ENCODE results near the gene RBMS3.

The RBMS3 gene

GRCh38 chr3:29887451-29887850 is 606.6 kb downstream of the RBMS3 start:
- DNase-seq (ENCODE audit: low read depth in 2 of 2): no peak

GRCh38 chr3:29889215-29889614 is 608.3 kb downstream of the RBMS3 start:
- no peak for DNase-seq (ENCODE audit: low read depth in 2 of 2)

- no peak for DNase-seq (ENCODE audit: low read depth in 2 of 2)
These were observed 609.9 kb downstream of the RBMS3 start for GRCh38 chr3:29890801-29891200.

GRCh38 chr3:29892976-29893554 is 612.2 kb downstream of the RBMS3 start:
- no peak for DNase-seq (ENCODE audit: low read depth in 2 of 2)

- DNase-seq (ENCODE audit: low read depth in 2 of 2): no peak
These were observed 616.0 kb downstream of the RBMS3 start for GRCh38 chr3:29896856-29897255.

- DNase-seq (ENCODE audit: low read depth in 2 of 2): no peak
These were observed 617.5 kb downstream of the RBMS3 start for GRCh38 chr3:29898171-29898965.

- no peak for DNase-seq (ENCODE audit: low read depth in 2 of 2)
These were observed 618.1 kb downstream of the RBMS3 start for GRCh38 chr3:29899021-29899420.

GRCh38 chr3:29901097-29901496 is 620.2 kb downstream of the RBMS3 start:
- no peak for DNase-seq (ENCODE audit: low read depth in 2 of 2)

- no peak for DNase-seq (ENCODE audit: low read depth in 2 of 2)
These were observed 622.7 kb downstream of the RBMS3 start for GRCh38 chr3:29903600-29903999.

GRCh38 chr3:29906906-29907305 is 626.0 kb downstream of the RBMS3 start:
- no peak for DNase-seq (ENCODE audit: low read depth in 2 of 2)

- DNase-seq (ENCODE audit: low read depth in 2 of 2): no peak
These were observed 631.9 kb downstream of the RBMS3 start for GRCh38 chr3:29912600-29913288.

- DNase-seq (ENCODE audit: low read depth in 2 of 2): no peak
These were observed 634.1 kb downstream of the RBMS3 start for GRCh38 chr3:29914861-29915524.

GRCh38 chr3:29919571-29919970 is 638.7 kb downstream of the RBMS3 start:
- no peak for DNase-seq (ENCODE audit: low read depth in 2 of 2)

GRCh38 chr3:29922992-29923746 is 642.3 kb downstream of the RBMS3 start:
- DNase-seq (ENCODE audit: low read depth in 2 of 2): no peak

- DNase-seq (ENCODE audit: low read depth in 2 of 2): no peak
These were observed 644.1 kb downstream of the RBMS3 start for GRCh38 chr3:29924783-29925561.

GRCh38 chr3:29926378-29926777 is 645.5 kb downstream of the RBMS3 start:
- no peak for DNase-seq (ENCODE audit: low read depth in 2 of 2)

- no peak for DNase-seq (ENCODE audit: low read depth in 2 of 2)
These were observed 651.9 kb downstream of the RBMS3 start for GRCh38 chr3:29932696-29933325.

- no peak for DNase-seq (ENCODE audit: low read depth in 2 of 2)
These were observed 653.1 kb downstream of the RBMS3 start for GRCh38 chr3:29933802-29934490.

- DNase-seq (ENCODE audit: low read depth in 2 of 2): no peak
These were observed 653.9 kb downstream of the RBMS3 start for GRCh38 chr3:29934751-29935150.

- DNase-seq (ENCODE audit: low read depth in 2 of 2): no peak
These were observed 655.2 kb downstream of the RBMS3 start for GRCh38 chr3:29936054-29936453.
